Chondrocyte (in vitro differentiated cells): ENCODE data around the gene NTN1. TPM values are rescaled to one million over a fixed set of nuclear protein-coding genes. Genes with fewer than 3 reads are reported as not detected.

ENCODE experiments used
- DNase-seq: peaks from one replicate; pipeline ENCODE4 v3.0.0; 2021; ENCODE audit warnings: mixed read lengths, low spot score
- H3K27ac Mint-ChIP-seq: one replicate; pipeline ENCODE4 v1.8.0; 2021; ENCODE audit warnings: mild to moderate bottlenecking, moderate library complexity, mixed read lengths; ENCODE audit not compliant: unreplicated experiment
- H3K27me3 Mint-ChIP-seq: 2 replicates; pipeline ENCODE4 v1.8.0; 2021; ENCODE audit warnings: low read depth, mixed read lengths
- H3K36me3 Mint-ChIP-seq: 2 replicates; pipeline ENCODE4 v1.8.0; 2021; ENCODE audit warnings: low read depth, mixed read lengths
- H3K4me1 Mint-ChIP-seq: 2 replicates; pipeline ENCODE4 v1.8.0; 2021; ENCODE audit warnings: low read depth, mild to moderate bottlenecking, mixed read lengths
- H3K4me3 Mint-ChIP-seq: one replicate; pipeline ENCODE4 v1.8.0; 2021; ENCODE audit warnings: mild to moderate bottlenecking, moderate library complexity, mixed read lengths; ENCODE audit not compliant: unreplicated experiment
- H3K9me3 Mint-ChIP-seq: 2 replicates; pipeline ENCODE4 v1.8.0; 2021; ENCODE audit warnings: low read depth, mixed read lengths
- CTCF ChIP-seq: fragments of 200-600 bp; sonication (generic); IDR thresholded peaks from 2 replicates; pipeline ENCODE4 v1.5.0; 2021; ENCODE audit warnings: antibody characterized with exemption, mild to moderate bottlenecking, moderate library complexity
- total RNA-seq: library from RNA; stranded (reverse); gene quantifications from 3 replicates; pipeline ENCODE4 v1.2.1, GENCODE V29; 2021

NTN1 gene
- total RNA-seq, 1 donor from 2014 or later: 4.0 TPM

GRCh38 chr17:9120471-9120870 is 99.2 kb downstream of the NTN1 start:
- Mint-ChIP-seq H3K9me3 (peaks cover 4% of the 10 kb centered on the region), H3K4me1 (peaks cover 11% of the 10 kb centered on the region), H3K4me3 (no peak overlapping the region), H3K27ac (no peak overlapping the region), H3K36me3 (peaks cover 2% of the 10 kb centered on the region), H3K27me3 (peaks cover 7% of the 10 kb centered on the region)
- peak; percentile 56 for TF ChIP-seq CTCF
- DNase-seq: peak; percentile 19

- no peak overlapping the region for H3K27ac Mint-ChIP-seq
- peaks cover 4% of the 10 kb centered on the region for H3K9me3 Mint-ChIP-seq
- peaks cover 2% of the 10 kb centered on the region for H3K36me3 Mint-ChIP-seq
- DNase-seq: peak; percentile 68
- peaks cover 7% of the 10 kb centered on the region for H3K27me3 Mint-ChIP-seq
- H3K4me1 Mint-ChIP-seq: peaks cover 7% of the 10 kb centered on the region
- no peak overlapping the region for H3K4me3 Mint-ChIP-seq
- TF ChIP-seq CTCF: no peak
Measured at GRCh38 chr17:9121186-9121820, 100.0 kb downstream of the NTN1 start.

GRCh38 chr17:9123594-9124553 is 102.6 kb downstream of the NTN1 start:
- no peak overlapping the region for H3K4me3 Mint-ChIP-seq
- H3K36me3 Mint-ChIP-seq: peaks cover 2% of the 10 kb centered on the region
- H3K27ac Mint-ChIP-seq: peak overlapping the region; percentile 42
- H3K9me3 Mint-ChIP-seq: peaks cover under 1% of the 10 kb centered on the region
- no peak for TF ChIP-seq CTCF
- H3K4me1 Mint-ChIP-seq: peaks cover 7% of the 10 kb centered on the region
- H3K27me3 Mint-ChIP-seq: peaks cover 9% of the 10 kb centered on the region
- DNase-seq: peak; percentile 82

- H3K9me3 Mint-ChIP-seq: no peaks in the 10 kb centered on the region
- peaks cover 9% of the 10 kb centered on the region for H3K27me3 Mint-ChIP-seq
- H3K4me3 Mint-ChIP-seq: no peak overlapping the region
- DNase-seq: peak; percentile 21
- H3K36me3 Mint-ChIP-seq: peaks cover 2% of the 10 kb centered on the region
- no peak overlapping the region for H3K27ac Mint-ChIP-seq
- no peak for TF ChIP-seq CTCF
- H3K4me1 Mint-ChIP-seq: peaks cover 7% of the 10 kb centered on the region
Measured at GRCh38 chr17:9124554-9124935, 103.2 kb downstream of the NTN1 start.

GRCh38 chr17:9125722-9126121 is 104.4 kb downstream of the NTN1 start:
- peaks cover 7% of the 10 kb centered on the region for H3K4me1 Mint-ChIP-seq
- DNase-seq: peak; percentile 20
- no peak overlapping the region for H3K27ac Mint-ChIP-seq
- no peak for TF ChIP-seq CTCF
- no peaks in the 10 kb centered on the region for H3K9me3 Mint-ChIP-seq
- H3K27me3 Mint-ChIP-seq: peaks cover 13% of the 10 kb centered on the region
- peaks cover 2% of the 10 kb centered on the region for H3K36me3 Mint-ChIP-seq
- no peak overlapping the region for H3K4me3 Mint-ChIP-seq
